Ascending aorta (tissue), 2 donors: ENCODE data around the gene EFNA3. TPM values are rescaled to one million over a fixed set of nuclear protein-coding genes. Genes with fewer than 3 reads are reported as not detected.

Experiments used
- DNase-seq, 2 donors: peaks; one replicate each; pipeline ENCODE4 v3.0.0-alpha.2; 2019; ENCODE audit warnings: low spot score in 2 of 2
- H3K27ac ChIP-seq, 2 donors: fragments of 200-600 bp; sonication (generic); one replicate each; pipeline ENCODE4 v1.5.1; 2016 to 2017; ENCODE audit warnings: mild to moderate bottlenecking in 1 of 2
- H3K27me3 ChIP-seq: fragments of 200-600 bp; sonication (generic); one replicate; pipeline ENCODE4 v1.5.1; 2017
- H3K36me3 ChIP-seq, 2 donors: fragments of 200-600 bp; sonication (generic); one replicate each; pipeline ENCODE4 v1.5.1; 2016
- H3K4me1 ChIP-seq, 2 donors: fragments of 200-600 bp; sonication (generic); one replicate each; pipeline ENCODE4 v1.5.1; 2016 to 2017; ENCODE audit warnings: mild to moderate bottlenecking in 1 of 2
- H3K4me3 ChIP-seq, 2 donors: fragments of 200-600 bp; sonication (generic); one replicate each; pipeline ENCODE4 v1.5.1; 2016 to 2017; ENCODE audit warnings: mild to moderate bottlenecking in 1 of 2
- H3K9me3 ChIP-seq, 2 donors: fragments of 200-600 bp; sonication (generic); one replicate each; pipeline ENCODE4 v1.5.1; 2016
- intact Hi-C: fragments of 100-400 bp; cut with DNase I; formaldehyde crosslinking; loops from one replicate; pipeline ENCODE4 v1.15.1; 2023
- total RNA-seq: library from RNA; depleted of rRNA; stranded (reverse); fragments of >200 nt; gene quantifications from one replicate; pipeline ENCODE4 v1.1.0, GENCODE V29; 2016
- TF ChIP-seq, protein P1 (sequence below), 3 experiments: fragments of 200-600 bp in 2 of 3; fragments of 450-650 bp in 1 of 3; sonication (generic) in 2 of 3; IDR thresholded peaks; one replicate each; pipeline ENCODE4 v1.5.1; 2016 to 2019; ENCODE audit warnings: antibody characterized with exemption in 3 of 3, mild to moderate bottlenecking in 1 of 3, moderate library complexity in 1 of 3

EFNA3 gene
- total RNA-seq, 1 donor from 2014 or later, result 1.5 TPM

DNA sequence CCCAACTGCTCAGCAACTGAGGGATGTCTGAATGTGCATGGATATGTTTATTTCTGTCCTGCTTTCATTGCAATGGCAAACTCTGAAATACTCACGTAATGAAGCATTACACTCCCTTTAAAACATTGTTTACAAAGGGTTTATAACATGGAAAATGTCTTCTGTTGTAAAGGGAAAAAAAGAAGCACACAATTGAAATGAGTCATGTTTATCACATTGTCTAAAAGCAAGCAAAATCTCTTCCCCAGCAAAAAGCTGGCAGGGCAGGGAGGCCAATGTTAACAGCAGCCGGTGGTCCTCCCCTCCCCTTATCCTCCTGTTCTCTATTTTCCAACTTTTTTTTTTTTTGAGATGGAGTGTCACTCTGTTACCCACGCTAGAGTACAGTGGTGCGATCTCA, 45.2 kb downstream of the EFNA3 start:
- H3K4me3 ChIP-seq, result no peak overlapping the region
- H3K27me3 ChIP-seq, result peaks cover 4% of the 10 kb centered on the region
- no peak for DNase-seq
- peaks cover 15 to 19% of the 10 kb centered on the region in 2 donors for H3K4me1 ChIP-seq
- no peaks in the 10 kb centered on the region for H3K36me3 ChIP-seq
- intact Hi-C loops, result no loop called here
- H3K9me3 ChIP-seq, result no peaks in the 10 kb centered on the region
- TF ChIP-seq, protein P1, sequence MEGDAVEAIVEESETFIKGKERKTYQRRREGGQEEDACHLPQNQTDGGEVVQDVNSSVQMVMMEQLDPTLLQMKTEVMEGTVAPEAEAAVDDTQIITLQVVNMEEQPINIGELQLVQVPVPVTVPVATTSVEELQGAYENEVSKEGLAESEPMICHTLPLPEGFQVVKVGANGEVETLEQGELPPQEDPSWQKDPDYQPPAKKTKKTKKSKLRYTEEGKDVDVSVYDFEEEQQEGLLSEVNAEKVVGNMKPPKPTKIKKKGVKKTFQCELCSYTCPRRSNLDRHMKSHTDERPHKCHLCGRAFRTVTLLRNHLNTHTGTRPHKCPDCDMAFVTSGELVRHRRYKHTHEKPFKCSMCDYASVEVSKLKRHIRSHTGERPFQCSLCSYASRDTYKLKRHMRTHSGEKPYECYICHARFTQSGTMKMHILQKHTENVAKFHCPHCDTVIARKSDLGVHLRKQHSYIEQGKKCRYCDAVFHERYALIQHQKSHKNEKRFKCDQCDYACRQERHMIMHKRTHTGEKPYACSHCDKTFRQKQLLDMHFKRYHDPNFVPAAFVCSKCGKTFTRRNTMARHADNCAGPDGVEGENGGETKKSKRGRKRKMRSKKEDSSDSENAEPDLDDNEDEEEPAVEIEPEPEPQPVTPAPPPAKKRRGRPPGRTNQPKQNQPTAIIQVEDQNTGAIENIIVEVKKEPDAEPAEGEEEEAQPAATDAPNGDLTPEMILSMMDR (IDR thresholded peaks at IDR 0.05), result no peak
- no peak overlapping the region for H3K27ac ChIP-seq

DNA sequence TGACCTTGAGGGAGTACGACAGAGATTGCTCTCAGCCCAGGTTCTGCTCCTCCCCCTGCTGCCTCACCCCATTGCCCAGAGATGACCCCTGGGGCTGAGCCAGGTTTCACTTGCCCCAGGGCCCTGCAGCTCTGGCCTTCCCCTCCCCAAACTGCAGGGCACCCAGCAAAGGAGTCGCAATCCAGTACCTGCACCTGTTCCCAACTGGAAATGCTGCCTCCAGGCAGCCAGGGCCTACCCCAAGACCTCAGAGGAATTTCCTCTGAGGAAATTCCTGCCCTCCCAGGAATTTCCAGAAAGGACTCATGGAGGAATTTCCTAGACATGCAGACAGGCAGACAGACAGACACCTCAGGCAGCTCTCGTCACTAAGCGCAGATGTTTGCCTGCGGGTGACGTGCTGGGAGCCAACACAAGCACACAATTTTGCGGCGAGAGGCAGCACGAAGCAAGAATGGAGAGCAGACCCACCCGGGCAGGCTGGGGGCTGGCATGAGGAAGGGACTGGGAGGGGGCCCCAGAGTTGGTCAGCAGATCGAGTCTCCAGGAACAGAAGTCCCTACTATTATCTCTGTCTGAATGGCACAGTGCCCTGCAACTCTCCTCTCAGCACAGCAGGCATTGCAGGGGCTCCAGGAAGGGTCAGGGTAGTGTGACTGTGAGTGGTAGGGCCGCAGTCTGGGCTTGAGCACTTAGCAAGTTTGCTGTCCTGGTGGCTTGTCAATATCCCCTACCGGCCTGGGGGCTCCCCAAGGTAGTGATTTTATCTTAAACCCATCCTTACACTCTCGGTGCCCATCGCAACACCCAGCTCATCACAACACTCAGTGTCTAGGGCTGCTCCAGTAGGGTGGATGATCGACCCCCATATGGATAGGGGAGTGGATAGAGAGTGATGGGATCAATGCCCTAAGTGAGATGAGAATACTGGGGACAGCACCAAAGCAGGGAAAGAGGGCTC, 46.1 kb downstream of the EFNA3 start:
- Histone ChIP-seq H3K27me3 (peaks cover 8% of the 10 kb centered on the region), H3K4me1 (peaks cover 20 to 27% of the 10 kb centered on the region in 2 donors), H3K9me3 (no peaks in the 10 kb centered on the region), H3K27ac (no peak overlapping the region), H3K4me3 (no peak overlapping the region), H3K36me3 (no peaks in the 10 kb centered on the region)
- DNase-seq, result no peak
- TF ChIP-seq, protein P1 (IDR thresholded peaks at IDR 0.05), result no peak
- intact Hi-C loops, result loop anchor here (5.0 kb wide), 1 partner anchor 48 kb away; the partner anchor contains the start of genes KRTCAP2 and TRIM46

DNA sequence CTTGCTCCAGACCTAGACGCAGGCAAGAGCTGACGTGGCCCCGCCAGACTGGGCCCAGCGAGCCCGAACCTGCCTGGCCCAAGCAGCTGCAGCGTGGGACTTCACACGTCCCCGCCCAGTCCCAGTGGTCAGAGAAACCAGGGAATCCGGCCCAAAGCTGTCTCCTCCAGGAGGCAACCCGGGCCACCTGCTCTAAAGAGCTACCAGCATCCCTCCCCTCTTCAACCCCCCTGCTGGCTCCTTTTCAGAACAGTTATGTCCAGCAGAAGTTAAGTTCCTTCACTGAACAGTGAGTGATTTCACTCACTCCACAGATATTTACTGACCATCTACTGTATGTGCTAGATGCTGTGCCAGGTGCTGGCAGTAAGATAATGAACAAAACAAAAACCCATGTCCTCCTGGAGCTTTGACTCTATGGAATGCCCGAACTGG, 46.9 kb downstream of the EFNA3 start:
- H3K4me3 ChIP-seq, result no peak overlapping the region
- peak overlapping the region in 1 of 2 donors; percentile 25 for H3K27ac ChIP-seq
- no peaks in the 10 kb centered on the region for H3K36me3 ChIP-seq
- H3K4me1 ChIP-seq, result peaks cover 20 to 30% of the 10 kb centered on the region in 2 donors
- DNase-seq, result no peak
- TF ChIP-seq, protein P1 (IDR thresholded peaks at IDR 0.05), result no peak
- H3K27me3 ChIP-seq, result peaks cover 9% of the 10 kb centered on the region
- intact Hi-C loops, result loop anchor here (5.0 kb wide), 1 partner anchor 47 kb away; the partner anchor contains the start of genes KRTCAP2 and TRIM46
- no peaks in the 10 kb centered on the region for H3K9me3 ChIP-seq

DNA sequence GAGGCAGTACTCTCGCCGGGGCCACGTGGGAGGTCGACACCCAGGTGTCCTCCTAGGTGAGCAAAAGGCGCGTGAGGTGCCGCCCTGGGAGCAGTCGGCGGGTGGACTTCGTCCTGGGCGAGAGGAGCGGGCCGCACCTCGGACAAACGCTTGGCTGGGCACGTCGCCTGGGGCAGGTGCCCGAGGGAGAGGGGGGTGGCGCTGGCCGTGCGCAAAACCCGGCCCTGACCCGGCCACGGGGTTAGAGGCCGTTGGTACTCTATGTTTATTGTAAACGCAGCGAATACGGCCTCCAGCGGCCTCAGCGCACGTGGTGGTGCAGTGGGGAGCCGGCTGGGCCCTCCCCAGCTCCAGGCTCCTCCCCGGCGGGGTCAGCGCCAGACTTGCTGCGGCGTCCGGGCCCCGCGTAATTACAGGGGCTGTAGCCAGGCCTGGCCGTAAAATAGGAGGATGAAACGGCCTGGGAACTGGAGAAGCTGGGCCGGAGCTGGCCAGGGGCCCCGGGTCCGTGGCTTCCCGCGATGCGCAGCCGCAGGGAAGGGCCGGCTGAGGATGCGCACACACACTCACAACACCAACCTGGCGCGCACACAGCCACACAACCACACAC, 47.4 kb downstream of the EFNA3 start:
- Histone ChIP-seq H3K27me3 (peaks cover 9% of the 10 kb centered on the region), H3K4me3 (peak overlapping the region; percentile 63 to 70), H3K36me3 (no peaks in the 10 kb centered on the region), H3K9me3 (no peaks in the 10 kb centered on the region), H3K27ac (peak overlapping the region in 1 of 2 donors; percentile 25), H3K4me1 (peaks cover 20 to 30% of the 10 kb centered on the region in 2 donors)
- TF ChIP-seq, protein P1 (IDR thresholded peaks at IDR 0.05), result no peak
- DNase-seq, result no peak
- intact Hi-C loops, result loop anchor here (2.0 to 5.0 kb wide), 2 partner anchors 35 to 46 kb away; partner anchors contain the start of genes KRTCAP2 and TRIM46

DNA sequence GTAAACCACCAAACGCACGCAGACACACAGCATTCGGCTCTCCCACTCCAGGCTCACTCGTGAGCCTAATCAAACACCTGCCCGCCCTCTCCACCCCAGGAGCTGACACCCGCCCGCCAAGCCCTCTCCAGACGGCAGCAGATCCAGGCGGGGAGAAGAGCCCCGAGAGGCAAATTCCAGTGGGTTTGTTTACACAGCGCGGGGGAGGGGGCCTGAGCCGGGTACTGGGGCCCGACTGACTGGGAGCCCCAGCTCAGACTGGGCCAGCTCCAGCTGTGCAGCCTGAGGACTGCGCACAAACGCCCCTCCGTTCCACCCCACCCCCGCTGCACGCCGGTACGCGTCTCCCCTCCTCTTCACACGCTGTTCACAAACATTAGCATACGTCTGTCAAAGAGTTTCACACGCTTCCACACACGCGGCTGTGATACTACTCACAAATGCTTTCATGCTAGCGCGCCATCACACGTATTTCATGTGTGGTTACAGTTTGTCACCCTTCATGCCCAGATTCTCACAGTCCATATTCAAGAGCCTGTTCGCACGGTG, 48.0 kb downstream of the EFNA3 start:
- peak overlapping the region in 1 of 2 donors; percentile 25 for H3K27ac ChIP-seq
- intact Hi-C loops, result loop anchor here (1.0 to 5.0 kb wide), 3 partner anchors 9 to 46 kb away; partner anchors contain the start of genes KRTCAP2, SLC50A1 and TRIM46
- H3K4me3 ChIP-seq, result peak overlapping the region; percentile 63 to 70
- TF ChIP-seq, protein P1 (IDR thresholded peaks at IDR 0.05), result no peak
- peaks cover 9% of the 10 kb centered on the region for H3K27me3 ChIP-seq
- no peaks in the 10 kb centered on the region for H3K9me3 ChIP-seq
- peaks cover 0 to 2% of the 10 kb centered on the region in 2 donors for H3K36me3 ChIP-seq
- no peak for DNase-seq
- H3K4me1 ChIP-seq, result peaks cover 20 to 30% of the 10 kb centered on the region in 2 donors
